ENCODE data around the gene TEKT4. TPM values are rescaled to one million over a fixed set of nuclear protein-coding genes. Genes with fewer than 3 reads are reported as not detected.
"Not testable (repeated sequence)": the region's sequence is repeated elsewhere in the genome, so short reads cannot be mapped to it uniquely, and the experiment has no call there.

TEKT4 gene, protein sequence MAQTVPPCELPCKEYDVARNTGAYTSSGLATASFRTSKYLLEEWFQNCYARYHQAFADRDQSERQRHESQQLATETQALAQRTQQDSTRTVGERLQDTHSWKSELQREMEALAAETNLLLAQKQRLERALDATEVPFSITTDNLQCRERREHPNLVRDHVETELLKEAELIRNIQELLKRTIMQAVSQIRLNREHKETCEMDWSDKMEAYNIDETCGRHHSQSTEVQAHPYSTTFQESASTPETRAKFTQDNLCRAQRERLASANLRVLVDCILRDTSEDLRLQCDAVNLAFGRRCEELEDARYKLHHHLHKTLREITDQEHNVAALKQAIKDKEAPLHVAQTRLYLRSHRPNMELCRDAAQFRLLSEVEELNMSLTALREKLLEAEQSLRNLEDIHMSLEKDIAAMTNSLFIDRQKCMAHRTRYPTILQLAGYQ
- 0.20 TPM for polyA plus RNA-seq (ENCODE audit: insufficient read length)
- long read RNA-seq, donor 1: 0 reads
- long read RNA-seq, donor 2: 0 reads
- long read RNA-seq, donor 3: 0 reads
- long read RNA-seq, donor 4: 0 reads
- long read RNA-seq, donor 5: 0 reads
- long read RNA-seq, donor 6: 0 reads
- long read RNA-seq, donor 7: 0 reads
- long read RNA-seq, donor 8: 0 reads

DNA sequence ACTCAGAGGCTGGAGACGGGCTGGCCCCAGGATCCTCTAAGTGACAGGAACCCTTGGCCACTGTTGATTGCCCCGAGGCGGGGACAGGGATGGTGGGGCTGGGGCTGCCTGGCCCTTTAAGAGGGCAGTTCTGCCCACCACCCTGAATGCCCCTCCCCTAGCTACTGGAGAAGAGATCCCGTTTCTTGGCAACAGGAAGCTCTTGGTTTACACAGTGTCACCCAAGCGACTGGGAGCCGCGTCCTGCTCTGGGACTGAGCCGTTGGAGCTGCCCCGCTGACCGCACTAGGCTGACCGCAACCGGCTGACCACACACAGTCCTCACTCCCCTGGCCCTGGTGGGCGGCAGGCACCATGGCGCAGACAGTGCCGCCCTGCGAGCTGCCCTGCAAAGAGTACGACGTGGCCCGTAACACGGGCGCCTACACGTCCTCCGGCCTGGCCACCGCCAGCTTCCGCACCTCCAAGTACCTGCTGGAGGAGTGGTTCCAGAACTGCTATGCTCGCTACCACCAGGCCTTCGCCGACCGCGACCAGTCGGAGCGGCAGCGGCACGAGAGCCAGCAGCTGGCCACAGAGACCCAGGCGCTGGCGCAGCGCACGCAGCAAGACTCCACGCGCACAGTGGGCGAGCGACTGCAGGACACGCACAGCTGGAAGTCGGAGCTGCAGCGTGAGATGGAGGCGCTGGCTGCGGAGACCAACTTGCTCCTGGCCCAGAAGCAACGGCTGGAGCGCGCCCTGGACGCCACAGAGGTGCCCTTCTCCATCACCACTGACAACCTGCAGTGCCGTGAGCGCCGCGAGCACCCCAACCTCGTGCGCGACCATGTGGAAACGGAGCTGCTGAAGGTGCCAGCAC, at the start of gene TEKT4:
TSS of gene TEKT4 (plus strand) at position 205 of the 862 bp plus-strand sequence. CDS start at position 355, 150 bp downstream.
- DNase-seq: peak; percentile 51

DNA sequence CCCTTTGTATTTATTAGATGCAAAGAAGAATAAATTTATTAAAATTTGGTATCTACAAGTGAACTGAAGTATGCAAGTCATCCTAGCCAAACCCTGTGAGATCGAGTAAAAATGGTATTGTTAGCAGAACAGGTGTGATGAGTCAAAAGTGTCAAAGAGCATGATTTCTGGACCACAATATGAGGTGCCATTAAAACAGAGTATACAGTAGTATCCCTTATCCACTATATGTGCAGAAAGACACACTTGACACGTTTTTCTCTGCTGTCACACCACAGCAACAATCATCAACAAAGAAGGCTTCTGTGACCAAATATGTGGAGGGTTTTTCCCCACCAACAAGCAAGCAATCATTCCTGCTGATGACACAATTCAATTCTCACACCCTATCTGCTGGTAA, 32.0 kb upstream of the TEKT4 start:
- not testable (repeated sequence) for DNase-seq

DNA sequence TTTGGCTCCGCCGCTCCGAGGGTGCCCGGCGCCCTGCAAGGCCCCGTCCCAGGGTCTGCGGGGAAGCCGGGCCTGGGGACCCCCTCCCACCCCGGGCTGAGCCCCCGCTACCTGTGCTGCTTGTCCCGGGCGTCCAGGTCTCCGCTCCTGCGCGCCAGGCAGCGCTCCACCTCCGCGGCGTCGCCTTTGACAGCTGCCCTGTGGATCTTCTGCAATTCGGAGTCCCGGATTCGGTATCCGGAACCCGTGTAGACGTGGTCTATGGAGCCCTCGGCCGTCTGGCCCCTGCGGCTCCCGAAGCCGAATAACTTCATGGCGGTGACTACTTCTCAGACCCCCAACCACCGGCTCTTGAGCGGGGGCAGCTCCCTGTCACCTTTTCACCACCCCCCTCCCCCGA, 14.4 kb upstream of the TEKT4 start:
- DNase-seq: not testable (repeated sequence)

DNA sequence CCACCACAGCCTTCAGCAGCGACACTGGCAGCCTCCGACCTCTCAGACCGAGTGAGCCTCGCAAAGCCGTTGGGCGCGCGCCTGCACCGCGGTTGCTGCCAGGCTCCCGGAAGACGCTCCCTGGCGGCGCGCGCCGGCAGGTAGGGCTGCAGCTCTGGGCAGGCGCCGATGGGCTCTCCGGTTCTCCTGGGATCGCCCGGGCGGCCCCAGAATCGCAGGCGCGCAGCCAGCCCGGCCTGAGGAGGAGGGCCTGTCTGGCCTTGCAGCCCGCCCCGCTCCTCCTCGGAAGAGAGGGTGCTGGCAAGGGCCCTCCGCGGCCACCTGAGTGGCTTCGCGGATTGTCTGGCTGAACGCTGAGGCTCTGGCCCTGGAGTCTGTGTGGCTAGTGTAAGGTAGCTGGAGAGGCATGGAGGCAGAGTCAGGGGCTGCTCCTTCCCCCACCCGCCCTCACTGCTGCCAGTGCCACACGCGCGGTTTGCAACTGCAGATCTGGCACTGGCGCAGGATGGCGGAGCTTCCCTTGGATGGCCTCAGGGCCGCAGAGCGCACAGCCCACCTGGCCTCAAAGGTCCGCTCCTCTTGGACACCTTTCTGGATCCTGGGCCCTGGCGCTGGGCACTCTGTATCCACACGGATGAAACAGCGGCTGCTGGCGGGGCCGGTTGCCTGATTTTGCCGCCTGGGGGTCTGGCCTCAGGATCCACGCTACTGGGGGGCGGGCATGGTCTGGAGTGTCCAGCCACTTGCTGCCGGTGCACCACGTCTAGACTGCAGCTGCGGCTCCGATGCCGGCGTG, 13.7 kb upstream of the TEKT4 start:
- not testable (repeated sequence) for DNase-seq

DNA sequence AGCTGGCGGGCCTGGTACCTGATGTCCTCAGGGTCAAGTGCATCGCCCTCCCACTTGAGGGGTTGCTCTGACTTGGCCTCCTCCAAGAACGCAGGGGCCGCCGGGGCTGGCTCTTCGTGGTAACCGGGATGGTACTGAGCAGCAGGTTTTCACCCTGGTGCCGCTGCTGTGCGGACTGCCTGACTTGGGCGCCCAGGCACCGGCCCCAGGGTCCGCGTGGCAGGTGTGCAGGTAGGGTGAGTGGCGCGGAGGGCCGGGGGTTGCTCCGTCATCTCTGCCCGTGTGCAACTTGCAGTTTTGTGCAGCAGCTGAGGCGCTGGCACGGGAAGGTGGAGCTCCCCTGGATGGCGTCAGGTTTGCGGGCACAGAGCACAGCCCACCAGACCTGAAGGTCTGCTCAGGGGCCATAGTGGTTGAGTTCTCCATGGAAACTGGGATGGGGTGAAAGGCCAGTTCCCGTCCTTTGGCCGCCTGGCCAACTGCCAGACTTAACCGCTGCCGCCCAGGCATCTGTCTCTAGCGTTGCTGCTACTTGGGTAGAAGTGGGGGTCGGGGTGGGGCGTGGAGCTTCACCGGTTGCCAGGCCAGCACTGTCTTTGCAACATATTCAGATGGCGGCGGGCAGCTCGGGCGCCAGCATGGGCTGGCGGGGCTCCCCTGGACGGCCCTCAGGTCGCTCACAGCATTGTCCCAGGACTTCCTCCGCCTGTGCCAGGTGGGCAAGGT, 12.9 kb upstream of the TEKT4 start:
- DNase-seq: not testable (repeated sequence)

DNA sequence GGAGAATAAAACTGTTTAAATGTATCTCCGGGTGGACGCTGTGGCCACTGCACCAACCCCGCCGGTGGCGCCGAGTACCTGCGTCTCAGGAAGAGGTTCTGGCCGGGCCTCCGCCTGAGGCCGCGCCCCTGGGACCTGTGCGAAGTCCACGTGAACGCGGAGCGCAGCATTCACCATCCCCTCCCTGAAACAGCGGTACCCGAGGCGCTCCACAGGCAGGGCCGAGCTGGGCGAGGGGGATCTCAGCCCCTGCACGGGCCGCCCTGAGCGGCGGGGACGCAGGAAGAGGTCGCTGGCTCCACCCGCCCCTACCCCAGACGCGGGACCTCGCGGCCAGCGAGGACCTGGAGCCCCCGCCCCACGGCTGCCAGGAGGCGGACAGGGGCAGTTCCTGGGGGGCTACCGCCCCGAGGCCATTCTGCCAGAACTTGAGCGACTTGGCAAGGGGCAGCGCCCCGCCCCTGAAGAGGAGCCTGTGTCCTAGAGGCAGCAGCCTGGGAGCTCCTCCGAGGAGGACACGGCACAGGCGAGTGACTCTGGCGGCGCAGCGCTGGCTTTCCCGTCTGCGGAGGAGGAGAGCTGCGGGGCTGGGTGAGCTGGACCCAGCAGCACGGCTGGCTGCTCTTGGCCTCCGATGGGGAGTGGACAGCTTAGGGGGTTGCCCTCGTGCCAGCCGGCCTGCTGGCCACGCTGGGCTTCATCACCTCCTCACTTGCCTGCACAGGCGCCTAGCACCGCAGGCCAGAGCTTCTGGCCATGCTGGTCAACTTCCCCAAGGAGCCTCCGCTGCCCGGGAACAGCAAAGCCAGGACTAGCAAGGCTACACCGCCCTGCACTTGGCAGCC, 9.7 kb upstream of the TEKT4 start:
- no peak for DNase-seq

DNA sequence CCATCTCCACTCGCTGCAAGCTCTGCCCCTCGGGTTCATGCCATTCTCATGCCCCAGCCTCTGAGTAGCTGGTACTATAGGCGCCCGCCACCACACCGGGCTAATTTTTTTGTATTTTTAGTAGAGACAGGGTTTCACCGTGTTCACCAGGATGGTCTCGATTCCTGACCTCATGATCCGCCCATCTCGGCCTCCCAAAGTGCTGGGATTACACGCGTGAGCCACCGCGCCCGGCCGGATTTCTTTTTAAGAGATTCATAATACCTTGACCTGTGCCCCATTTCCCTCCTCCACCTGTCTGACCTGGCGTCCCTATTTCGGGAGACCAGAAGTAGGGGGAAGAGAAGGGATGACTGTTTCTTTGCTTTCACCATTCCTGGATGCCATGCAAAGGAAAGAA, 8.3 kb upstream of the TEKT4 start:
- not testable (repeated sequence) for DNase-seq

DNA sequence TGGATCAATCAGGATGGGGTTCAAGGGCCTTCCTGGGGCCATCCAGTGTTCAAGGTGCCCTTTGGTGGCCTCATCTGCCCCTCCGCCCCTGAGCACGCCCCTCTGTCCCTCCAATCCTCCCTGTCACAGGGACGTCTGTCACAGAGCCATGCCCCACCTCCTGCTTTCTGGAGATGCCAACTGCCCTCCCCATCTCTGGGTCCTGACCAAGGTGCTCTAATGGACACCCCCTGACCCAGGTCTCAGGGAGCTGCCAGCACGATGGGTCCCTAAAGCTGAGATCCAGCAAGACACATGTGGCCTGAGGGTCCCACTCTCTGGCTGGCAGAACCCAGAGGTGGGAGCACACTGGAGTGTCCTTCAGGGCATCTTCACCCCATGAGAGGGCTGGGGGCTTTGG, 2.1 kb upstream of the TEKT4 start:
- DNase-seq: no peak

DNA sequence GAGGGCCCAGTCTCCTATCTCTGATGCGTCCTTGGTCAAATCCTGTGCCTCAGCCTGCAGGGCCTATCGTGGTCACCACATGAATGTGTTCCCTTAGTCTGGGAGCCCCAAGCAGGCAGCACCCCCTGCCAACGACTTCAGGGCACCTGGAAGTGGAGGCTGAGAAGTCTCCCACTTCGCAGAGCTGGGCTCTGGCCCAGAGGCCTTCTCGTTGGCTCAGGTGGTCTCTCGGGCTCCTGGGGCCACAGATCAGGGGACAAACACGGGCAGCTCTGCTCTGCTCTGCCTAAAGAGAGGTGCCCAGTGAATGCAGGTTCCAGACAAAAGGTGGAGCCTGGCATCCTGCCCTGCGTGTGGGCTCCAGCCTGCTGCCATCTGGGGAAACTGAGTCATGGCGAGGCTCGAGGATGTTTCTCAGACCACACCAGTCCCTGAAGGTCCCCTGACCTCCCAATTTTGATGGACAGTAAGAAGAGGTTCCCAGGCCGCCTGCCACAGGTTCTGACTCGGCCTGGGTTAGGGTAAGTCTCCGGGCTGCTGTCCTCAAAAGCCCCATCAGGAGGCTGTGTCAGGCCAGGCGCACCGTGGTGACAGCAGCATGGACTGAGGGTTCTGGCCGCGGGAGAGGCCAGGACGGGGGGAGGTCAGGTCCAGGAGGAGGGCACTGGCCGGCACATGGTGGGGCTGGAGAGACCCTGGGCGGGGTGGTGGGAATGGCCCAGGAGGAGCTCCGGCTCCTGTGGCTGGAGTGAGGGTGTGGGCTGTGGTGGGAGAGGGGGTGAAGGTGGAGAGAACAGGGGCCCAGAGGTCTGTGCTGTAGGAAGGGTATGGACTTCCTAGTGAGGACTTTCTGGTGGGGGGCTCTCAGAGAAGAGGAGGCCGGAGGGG, 1.4 kb upstream of the TEKT4 start:
- no peak for DNase-seq

DNA sequence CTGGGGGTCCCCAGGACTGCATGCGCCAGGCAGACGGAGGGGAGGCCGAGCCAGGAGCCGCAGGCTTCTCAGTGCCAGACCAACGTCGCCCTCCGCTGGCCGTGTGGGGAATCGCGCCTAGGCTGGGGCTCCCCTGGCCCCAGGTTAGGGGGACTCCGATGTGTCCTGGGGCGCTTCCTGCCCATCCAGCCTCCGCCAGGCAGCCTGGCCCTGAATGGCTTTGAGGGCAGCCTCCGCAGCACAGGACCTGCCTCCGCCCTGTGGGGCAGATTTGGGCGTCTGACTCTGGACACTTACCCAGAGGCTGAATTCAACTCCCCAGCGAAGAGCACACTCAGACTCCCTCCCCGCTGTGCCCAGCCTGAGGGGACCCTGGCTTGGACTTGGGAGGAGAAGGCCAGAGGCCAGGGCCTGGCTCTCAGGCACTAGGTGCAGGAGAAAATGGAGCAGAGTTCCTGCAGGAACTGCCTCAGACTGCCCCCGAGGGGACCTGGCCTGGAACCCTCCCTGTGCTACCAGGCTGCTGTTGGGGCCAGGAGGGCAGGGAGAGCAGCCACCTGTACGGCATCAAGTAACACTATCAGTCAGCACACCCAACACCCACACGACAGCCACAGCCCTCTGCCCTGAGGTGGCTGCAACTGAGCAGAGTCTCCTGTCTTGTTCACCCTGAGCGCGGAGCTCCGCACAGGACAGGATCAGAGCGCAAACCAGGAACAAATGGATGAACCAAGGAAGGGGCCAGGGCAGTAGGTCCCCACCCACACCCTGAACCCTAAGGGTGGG, 597 bp upstream of the TEKT4 start:
- no peak for DNase-seq

DNA sequence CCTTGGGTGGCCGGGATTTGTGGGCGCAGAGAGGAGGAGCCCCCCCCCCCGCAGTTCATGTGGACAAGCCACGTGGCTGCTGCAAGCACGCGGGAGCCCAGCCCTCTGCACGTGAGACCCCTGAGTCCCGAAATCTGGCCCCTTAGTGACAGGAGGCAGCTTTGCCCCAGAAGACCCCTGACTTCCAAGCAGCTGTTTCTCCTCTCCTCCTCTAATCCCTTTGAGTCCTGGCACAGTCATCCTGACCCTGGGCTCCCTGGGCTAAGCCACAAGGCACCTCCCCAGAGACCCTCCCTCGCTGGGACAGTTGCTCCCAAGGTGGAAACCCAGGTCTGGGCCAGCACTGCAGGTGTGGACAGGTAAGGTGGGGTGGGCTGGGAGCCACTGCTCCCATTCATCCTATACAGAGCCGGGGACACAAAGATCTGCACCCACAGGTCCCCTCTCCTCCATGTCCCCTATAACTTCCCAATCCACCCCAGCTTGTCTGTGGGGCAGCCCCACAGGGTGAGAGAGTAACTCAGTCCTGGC, 923 bp downstream of the TEKT4 start:
- no peak for DNase-seq

DNA sequence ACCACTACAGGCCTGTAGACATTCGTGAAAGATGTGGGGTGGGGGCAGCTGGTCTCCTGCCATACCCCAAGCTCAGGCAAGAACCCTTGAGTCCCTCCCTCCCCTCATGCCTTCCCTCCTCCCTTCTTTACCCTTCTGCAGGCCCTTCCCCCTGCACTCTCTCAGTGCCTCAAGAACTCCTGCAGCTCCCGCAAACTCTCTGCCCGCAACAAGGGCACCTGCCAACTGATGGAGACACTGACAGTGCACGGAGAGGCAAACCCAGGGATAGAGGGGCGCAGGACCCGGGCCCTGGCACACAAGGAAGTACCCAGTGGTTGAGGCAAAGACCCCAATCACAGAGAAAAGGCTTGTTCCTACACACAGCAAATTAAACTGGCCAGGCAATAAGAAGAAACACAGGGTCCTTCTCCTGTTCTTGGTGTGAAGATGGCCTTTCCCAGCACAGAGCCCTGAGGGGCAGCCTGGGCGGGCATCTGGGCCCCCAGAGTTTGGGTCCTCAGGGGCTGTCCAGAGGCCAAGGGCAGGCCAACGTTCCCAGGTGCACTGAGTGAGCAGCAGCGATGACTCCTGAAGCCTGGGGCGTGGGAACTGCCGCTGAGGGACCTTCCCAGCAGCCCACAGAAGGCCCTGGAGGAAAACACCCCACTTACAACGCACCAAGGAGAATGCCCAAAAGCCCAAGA, 1.6 kb downstream of the TEKT4 start:
- DNase-seq: no peak

DNA sequence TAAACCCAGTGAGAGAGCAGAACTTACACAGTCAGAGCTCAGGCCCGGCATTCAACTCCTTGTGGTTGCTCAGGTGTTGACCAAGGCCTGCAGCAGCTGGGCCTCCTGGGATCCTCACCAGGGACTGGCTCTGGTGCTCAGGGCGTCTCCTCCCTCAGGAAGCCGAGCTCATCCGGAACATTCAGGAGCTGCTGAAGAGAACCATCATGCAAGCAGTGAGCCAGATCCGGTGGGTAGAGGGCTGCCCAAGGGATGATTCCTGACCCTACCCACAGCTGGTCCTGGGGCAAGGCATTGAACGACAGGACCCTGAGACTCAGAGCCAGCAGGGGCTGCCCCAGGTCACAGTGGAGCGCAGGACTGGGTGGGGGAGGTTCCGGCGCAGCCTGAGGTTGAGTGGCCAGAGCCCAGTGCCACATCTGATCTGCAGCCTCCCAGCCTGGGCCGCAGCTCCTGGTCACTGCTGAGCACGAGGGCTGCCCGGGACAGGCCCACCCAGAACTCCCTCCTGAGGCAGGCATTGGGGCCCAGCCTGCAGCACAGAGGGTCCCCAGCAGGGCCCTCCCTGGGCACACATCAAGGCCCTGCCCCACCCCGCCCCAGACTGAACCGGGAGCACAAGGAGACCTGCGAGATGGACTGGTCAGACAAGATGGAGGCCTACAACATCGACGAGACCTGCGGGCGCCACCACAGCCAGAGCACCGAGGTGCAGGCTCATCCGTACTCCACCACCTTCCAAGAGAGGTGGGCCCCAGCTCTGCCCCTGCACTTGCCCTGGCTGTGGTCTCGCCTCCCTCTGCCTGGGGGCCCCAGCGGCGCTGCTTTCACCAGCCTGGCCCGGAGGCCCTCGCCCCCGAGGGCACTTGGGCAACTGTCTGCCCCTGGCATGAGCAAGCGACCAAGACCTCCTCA, 2.4 kb downstream of the TEKT4 start:
- DNase-seq: no peak

DNA sequence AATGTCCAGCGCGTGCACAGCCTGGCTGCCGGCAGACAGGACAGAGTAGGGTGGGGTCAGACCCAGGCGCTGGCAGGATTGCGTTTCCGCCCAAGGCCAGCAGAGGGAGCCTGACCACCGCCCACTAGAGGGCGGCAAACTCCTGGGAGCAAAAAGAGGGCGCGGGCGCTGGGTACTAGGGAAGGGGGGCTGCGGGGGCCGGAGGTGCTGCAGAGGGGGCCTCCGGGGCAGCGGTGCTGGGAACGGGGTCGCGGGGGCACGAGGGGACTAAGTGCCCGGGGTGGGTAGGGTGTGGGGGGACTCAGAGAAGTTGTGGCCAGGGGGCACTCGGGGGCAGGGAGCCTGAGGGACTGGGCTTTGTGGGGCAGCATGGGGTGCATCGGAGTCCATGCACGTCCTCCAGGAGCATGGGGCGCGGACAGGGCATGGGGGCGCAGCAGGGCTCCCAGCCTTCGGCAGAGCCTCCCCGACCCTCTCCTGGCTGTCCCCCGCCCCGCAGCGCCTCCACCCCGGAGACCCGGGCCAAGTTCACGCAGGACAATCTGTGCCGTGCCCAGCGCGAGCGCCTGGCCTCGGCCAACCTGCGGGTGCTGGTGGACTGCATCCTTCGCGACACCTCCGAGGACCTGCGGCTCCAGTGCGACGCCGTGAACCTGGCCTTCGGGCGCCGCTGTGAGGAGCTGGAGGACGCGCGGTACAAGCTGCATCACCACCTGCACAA, 3.2 kb downstream of the TEKT4 start:
- DNase-seq: peak; percentile 35

DNA sequence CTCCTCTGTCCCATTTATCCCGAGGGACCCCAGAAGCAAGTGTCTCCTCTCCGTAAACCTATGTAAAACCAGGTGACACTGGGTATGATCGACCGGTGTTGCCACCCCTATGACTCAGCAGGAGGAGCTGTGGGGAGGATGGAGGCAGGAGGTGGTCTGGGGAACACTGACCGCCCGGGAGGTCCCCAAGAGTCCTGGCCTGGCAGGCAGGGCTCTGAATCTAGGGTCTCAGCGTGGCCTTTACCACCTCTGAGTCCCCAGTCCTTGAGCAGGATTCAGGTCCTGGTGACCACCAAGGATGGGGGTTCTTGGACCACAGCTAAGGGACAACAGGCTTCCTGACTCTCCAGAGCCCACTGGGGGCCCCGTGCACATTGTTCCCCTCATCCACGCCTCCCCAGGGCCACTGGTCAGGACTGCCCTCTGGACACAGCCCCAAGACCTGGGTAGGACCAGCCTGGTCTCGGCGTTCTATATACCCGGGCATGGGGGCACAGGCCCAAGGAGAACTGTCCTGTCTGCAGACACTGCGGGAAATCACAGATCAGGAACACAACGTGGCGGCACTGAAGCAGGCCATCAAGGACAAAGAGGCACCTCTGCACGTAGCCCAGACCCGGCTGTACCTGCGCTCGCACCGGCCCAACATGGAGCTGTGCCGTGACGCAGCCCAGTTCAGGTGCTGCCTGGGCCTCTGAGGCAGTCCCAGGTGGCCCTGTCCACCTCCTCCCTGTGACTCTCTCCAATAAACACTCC, 4.0 kb downstream of the TEKT4 start:
- DNase-seq: no peak
